ENCODE measurements around the gene NBDY.
"Not testable (repeated sequence)": the region's sequence is repeated elsewhere in the genome, so short reads cannot be mapped to it uniquely, and the experiment has no call there.

NBDY gene

DNA sequence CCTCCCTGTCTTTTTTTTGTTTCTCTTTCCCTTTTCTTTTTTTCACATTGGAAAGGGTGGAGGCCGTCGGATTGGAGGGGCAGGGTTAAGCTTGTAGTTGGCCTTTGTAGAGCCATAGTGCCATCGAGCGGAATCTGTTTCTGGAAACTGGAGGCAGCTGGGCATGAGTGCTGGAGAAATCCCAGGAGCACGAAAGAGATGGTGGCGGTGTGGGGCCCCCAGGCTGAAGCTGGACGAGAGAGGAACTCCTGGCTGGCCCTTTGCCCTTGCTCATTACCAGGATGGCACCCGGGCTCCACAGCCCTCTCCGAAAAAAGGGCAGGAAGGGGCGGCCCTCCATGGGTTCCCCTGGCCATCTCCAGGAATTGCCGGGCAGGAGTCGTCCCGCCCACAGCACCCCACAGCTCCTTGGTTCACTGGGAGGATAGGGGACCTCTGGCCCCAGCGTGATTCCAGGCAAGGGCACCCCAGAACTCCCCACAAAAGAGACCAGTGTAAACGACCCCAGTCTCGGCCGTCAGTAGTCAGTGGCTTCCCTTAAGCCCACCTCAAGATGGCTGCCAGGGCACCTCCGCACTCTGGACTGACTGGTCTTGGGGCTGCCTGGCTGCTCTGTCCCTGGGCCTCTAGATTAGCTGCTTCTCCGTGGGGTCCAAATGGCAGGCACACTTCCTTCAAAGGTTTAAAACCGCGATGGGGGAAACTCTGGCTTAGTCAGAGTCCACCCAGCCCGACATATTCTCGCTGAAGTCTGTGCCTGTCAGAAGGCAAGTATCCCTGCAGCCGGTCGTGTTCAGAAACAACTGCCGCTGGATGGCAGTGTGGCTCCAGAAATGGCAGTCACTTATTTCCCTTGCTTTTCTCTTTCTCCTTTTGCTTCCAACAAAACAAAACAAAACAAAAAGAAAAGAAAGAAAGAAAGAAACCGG, 74.1 kb downstream of the NBDY start:
- peak; percentile 51 for DNase-seq

DNA sequence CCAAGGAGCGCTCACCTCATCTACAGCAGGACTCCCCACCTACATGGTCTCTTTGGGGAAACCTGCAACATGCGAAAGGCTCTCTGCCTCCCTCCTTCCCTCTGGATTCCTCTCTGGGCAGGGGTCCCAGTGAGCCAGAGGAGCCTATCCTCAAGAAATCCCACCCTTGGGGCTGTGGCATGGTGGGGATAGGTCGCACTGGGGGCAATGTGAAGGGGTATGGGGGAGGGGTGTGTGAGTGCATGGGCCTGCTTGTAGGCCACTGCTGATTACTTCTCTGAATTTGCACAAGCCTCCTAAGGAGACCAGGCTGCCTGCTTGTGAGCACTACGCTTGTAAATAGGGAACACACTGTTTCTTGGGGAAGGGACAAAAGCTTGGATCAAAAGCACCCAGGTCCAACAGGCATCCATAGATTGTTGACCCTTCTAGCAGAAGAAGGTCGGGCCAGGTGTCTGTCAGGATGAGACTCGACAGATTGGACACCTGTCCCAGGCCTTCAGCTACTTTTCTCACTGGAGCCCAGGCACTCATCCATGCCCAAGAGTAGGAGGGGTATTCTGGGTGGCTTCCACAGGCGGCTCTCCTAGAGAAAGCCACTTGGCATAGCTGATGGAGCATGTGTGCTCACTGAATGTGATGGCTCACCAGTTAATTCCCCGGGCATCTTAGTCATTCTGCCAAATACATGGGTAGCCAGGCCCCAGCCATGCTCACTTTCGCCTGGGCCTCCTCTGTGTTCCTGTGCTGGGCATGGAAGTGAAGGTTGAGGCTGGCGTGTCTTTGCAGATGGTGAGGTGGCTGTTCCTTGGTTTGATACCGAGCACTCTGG, 75.0 kb downstream of the NBDY start:
- DNase-seq, result no peak

- no peak for DNase-seq
Observed at GRCh38 chrX:56804867-56805266, 75.8 kb downstream of the NBDY start.

- DNase-seq, result no peak
Observed at GRCh38 chrX:56805399-56805798, 76.4 kb downstream of the NBDY start.

GRCh38 chrX:56806176-56806575, 77.1 kb downstream of the NBDY start:
- DNase-seq, result not testable (repeated sequence)

DNA sequence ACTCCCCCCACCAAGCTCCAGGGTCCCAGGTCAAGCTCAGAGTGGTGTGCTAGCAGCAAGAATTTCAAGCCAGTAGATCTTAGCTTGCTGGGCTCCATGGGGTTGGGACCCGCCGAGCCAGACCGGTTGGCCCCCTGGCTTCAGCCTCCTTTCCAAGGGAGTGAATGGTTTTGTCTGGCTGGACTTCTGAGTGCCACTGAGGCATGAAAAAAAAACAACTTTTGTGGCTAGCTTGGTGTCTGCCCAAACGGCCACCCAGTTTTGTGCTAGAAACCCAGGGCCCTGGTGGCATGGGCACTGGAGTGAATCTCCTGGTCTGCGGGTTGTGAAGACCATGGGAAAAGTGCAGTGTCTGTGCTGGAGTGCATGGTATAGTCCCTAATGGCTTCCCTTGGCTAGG, 82.6 kb downstream of the NBDY start:
- DNase-seq, result no peak

DNA sequence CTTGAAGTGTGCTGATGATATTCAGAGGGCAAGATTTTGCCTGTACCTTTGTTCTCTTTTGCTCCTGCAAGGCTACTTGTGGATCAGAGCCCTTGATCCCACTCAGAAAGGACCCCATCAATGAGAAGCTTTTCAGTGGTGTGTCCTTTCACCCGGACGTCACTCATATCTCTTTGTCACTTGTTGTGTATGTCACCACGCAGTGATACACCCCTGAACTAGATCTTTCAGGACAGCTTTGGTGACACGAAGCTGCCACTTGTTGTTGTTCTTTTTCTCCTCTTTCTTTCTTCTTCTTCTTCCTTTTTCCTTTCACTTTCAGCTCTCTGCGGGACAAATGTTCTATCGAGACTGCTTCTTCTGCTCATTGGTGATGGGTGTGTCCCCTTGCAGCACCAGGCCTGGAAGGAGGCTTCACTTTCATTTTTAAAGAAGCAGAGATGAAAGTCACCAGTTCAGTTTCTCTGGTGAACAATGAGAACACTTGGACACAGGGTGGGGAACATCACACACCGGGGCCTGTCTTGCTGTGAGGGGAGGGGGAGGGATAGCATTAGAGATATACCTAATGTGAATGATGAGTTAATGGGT, 83.6 kb downstream of the NBDY start:
- DNase-seq, result peak; percentile 28

DNA sequence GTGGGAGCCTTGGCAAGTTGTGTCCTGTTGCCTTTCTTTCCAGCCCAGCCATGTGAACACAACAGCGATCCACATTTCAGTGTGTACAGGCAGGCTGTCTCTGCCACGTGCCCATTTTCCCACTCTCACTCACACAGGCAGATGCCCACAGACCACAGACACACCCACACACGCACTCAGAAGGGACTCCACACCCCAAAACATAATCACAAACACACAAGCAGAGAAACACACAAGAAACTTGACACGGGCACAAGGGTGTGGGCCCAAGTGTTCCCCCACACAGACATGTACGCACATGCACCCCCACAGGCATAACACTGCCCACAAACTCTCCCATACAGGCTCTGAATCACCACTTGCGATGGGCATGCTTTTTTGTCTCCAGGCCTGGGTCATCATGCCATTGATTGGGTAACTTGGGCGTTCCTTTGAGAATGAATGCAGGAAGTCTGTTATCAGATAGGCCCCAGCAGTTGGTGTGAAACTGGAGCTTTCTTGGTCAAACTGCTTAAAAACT, 84.3 kb downstream of the NBDY start:
- peak; percentile 41 for DNase-seq

DNA sequence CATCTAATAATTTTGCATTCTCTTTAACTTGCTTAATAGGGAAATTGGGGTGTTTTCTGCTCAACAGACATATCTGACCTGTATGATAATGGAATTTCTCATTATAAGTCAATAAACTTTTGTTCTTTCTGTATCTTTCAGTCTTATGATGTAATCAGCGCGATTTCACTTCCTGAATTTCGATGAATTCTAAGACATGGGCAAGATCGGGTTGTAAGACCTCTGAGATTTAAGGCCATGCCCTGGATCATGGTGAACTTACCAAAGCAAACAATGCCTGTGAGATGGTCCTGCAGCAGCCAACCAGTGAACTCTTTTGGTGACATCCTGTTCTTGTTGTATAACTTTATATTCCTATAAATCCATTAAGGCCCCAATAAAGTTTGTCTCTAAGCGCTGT, 88.1 kb downstream of the NBDY start:
- no peak for DNase-seq

DNA sequence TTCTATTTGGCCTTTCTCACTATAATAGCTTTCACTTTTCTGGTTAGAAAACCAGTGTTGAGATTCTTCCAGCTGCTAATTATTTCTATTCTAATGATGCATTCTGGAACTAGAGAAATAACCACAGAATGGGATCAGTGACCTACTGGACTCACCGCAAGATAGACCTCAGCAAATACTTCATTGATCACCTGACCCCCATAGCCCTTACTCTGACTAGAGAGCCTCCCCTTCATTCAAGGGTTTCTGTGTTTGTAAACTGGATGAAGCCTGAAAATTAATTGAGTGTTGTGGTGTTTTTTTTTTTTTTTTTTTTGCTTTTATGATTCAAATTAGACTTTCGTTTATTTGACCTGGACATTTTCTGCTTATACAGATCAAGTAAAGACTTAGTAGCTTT, 97.0 kb downstream of the NBDY start:
- DNase-seq, result no peak

GRCh38 chrX:56833626-56834025, 104.6 kb downstream of the NBDY start:
- DNase-seq, result no peak

GRCh38 chrX:56853436-56853835, 124.4 kb downstream of the NBDY start:
- no peak for DNase-seq

DNA sequence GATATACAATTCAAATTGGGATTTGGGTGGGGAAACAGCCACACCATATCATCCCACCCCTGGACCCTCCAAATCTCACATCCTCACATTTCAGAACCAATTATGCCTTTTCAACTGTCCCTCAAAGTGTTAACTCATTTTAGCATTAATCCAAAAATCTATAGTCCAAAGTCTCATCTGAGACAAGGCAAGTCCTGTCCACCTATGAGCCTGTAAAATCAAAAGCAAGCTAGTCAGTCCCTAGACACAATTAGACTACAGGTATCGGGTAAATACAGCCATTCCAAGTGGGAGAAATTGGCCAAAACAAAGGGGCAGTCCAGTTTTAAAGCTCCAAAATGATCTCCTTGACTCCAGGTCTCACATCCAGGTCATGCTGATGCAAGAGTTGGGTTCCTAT, 128.0 kb downstream of the NBDY start:
- no peak for DNase-seq

DNA sequence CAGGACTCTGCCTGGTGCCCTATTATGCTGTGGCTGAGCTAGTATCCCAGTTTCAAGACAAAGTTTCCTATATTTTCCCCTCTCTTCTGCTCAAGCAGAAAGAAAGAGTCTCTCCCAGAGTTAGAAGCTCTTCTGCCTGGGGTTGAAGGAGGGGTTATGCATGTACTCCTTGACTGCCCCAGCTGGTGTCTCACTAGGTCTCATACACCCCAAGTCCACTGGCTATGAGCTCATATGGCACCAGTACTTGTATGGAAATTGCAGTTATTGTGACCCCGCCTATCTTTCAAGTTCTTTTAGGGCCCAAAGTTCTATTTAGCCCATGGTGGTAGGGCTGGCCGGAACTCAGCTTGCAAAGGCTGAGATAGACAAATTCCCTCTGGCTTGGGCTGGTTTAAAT, 131.8 kb downstream of the NBDY start:
- DNase-seq, result no peak
